H1 (cell line): Measurements from ENCODE around the gene UBE2H. TPM values are rescaled to one million over a fixed set of nuclear protein-coding genes. Genes with fewer than 3 reads are reported as not detected.

ENCODE experiments used
- CHD7 ChIP-seq: fragments of 300-600 bp; sonication (generic); IDR thresholded peaks from 2 replicates; pipeline ENCODE4 v1.7.1; 2012; ENCODE audit warnings: low read length, moderate library complexity, mild to moderate bottlenecking, inconsistent platforms; ENCODE audit not compliant: insufficient replicate concordance
- E2F6 ChIP-seq: IDR thresholded peaks from 2 replicates; pipeline ENCODE4 v1.6.1; 2012; ENCODE audit warnings: inconsistent platforms
- HDAC2 ChIP-seq, 2 experiments: fragments of 300-600 bp in 1 of 2; sonication (generic) in 1 of 2; IDR thresholded peaks; 2 replicates each; pipeline ENCODE4 v1.6.1; 2011 to 2012; ENCODE audit warnings: low read depth in 2 of 2, low read length in 2 of 2, mild to moderate bottlenecking in 2 of 2, moderate library complexity in 2 of 2, borderline replicate concordance in 1 of 2, inconsistent platforms in 1 of 2
- JUND ChIP-seq: IDR thresholded peaks from 2 replicates; pipeline ENCODE4 v1.6.1; 2011; ENCODE audit warnings: mild to moderate bottlenecking, improper control_type of control experiment, low read length
- KDM5A ChIP-seq: fragments of 200-600 bp; IDR thresholded peaks from 2 replicates; pipeline ENCODE4 v1.7.1; 2012; ENCODE audit warnings: mild to moderate bottlenecking, low read length, inconsistent platforms, mixed read lengths
- POLR2AphosphoS5 ChIP-seq: IDR thresholded peaks from 2 replicates; pipeline ENCODE4 v1.6.1; 2011; ENCODE audit warnings: low read depth, low read length
- RAD21 ChIP-seq, 2 experiments: IDR thresholded peaks in 1 of 2; conservative IDR thresholded peaks in 1 of 2; 2 replicates each; pipeline ENCODE4 v1.6.1; 2011; ENCODE audit warnings: low read depth in 2 of 2, low read length in 2 of 2, improper control_type of control experiment in 1 of 2, inconsistent platforms in 1 of 2, mild to moderate bottlenecking in 1 of 2, moderate library complexity in 1 of 2
- SIRT6 ChIP-seq: IDR thresholded peaks from one replicate; pipeline ENCODE4 v1.7.1; 2012; ENCODE audit warnings: low read length, inconsistent platforms
- TCF12 ChIP-seq: IDR thresholded peaks from 2 replicates; pipeline ENCODE4 v1.6.1; 2011; ENCODE audit warnings: low read depth, mild to moderate bottlenecking, low read length
- polyA plus RNA-seq, 7 experiments: library from polyadenylated mRNA; depleted of rRNA in 3 of 7; stranded (reverse) in 5 of 7; unstranded in 2 of 7; fragments of >200 nt in 5 of 7; fragments of 200-250 nt in 2 of 7; gene quantifications; 1 replicate in 5 of 7; 2 replicates in 1 of 7; 4 replicates in 1 of 7; pipeline versions ENCODE4 v1.2.1 to v1.2.3, GENCODE V29; 2011 to 2013; ENCODE audit warnings: missing spikeins in 2 of 7, mixed read lengths in 2 of 7
- total RNA-seq: library from RNA; stranded (reverse); fragmentation: NEBNext Ultra II Directional; extraction: Animal tissue kit (Norgen Biotek cat#: 25700); gene quantifications from 2 replicates; pipeline ENCODE4 v1.2.1, GENCODE V29; 2021

The UBE2H gene
- total and polyA plus RNA-seq, 2 of the 8 experiments (the other 6 are each of a cell fraction or from before 2014, with no cell fraction given), result 30.6 to 62.2 TPM

GRCh38 chr7:129902788-129903422 lies 49.9 kb downstream of the UBE2H start (continued):
- TF ChIP-seq CHD7 (no peak), RAD21 (IDR thresholded peaks at IDR 0.05 in 1 of 2, conservative IDR thresholded peaks at IDR 0.05 in 1 of 2; ENCODE audit: low read depth in 2 of 2, low read length in 2 of 2) (no peak), SIRT6 (no peak), POLR2AphosphoS5 (no peak), KDM5A (no peak), JUND (no peak), HDAC2 (IDR thresholded peaks at IDR 0.05; ENCODE audit: borderline replicate concordance in 1 of 2, low read depth in 2 of 2, low read length in 2 of 2) (no peak), TCF12 (no peak), E2F6 (no peak)
